G401.6 (cell line): ENCODE data around the gene BCAS3.

Source experiments
- FAIRE-seq: peaks from 2 replicates; lab custom pipeline; 2012; peaks lifted over from hg19 to GRCh38; lab: Jason Lieb, UNC

Gene BCAS3

GRCh38 chr17:60675997-60676396 lies 1.7 kb upstream of the BCAS3 start:
- FAIRE-seq = no peak

GRCh38 chr17:60676758-60677307 lies 818 bp upstream of the BCAS3 start:
- FAIRE-seq = no peak

- FAIRE-seq = no peak
Observed at GRCh38 chr17:60678118-60678444, 430 bp downstream of the BCAS3 start.

GRCh38 chr17:60679287-60679686 lies 1.6 kb downstream of the BCAS3 start:
- no peak for FAIRE-seq

- FAIRE-seq = no peak
Observed at GRCh38 chr17:60680754-60681153, 3.1 kb downstream of the BCAS3 start.

GRCh38 chr17:60685437-60685836 lies 7.8 kb downstream of the BCAS3 start:
- no peak for FAIRE-seq

- no peak for FAIRE-seq
Observed at GRCh38 chr17:60695960-60696359, 18.3 kb downstream of the BCAS3 start.

GRCh38 chr17:60699090-60699489 lies 21.4 kb downstream of the BCAS3 start:
- no peak for FAIRE-seq

- FAIRE-seq = no peak
Observed at GRCh38 chr17:60704170-60704569, 26.5 kb downstream of the BCAS3 start.

GRCh38 chr17:60712675-60713074 lies 35.0 kb downstream of the BCAS3 start:
- no peak for FAIRE-seq

- no peak for FAIRE-seq
Observed at GRCh38 chr17:60713608-60714007, 36.0 kb downstream of the BCAS3 start.

GRCh38 chr17:60716766-60717165 lies 39.1 kb downstream of the BCAS3 start:
- FAIRE-seq = no peak

- no peak for FAIRE-seq
Observed at GRCh38 chr17:60717814-60718213, 40.2 kb downstream of the BCAS3 start.

GRCh38 chr17:60720763-60721531 lies 43.3 kb downstream of the BCAS3 start:
- FAIRE-seq = peak; percentile 94

- no peak for FAIRE-seq
Observed at GRCh38 chr17:60724647-60725046, 47.0 kb downstream of the BCAS3 start.

- no peak for FAIRE-seq
Observed at GRCh38 chr17:60729854-60730253, 52.2 kb downstream of the BCAS3 start.

GRCh38 chr17:60730273-60730672 lies 52.6 kb downstream of the BCAS3 start:
- FAIRE-seq = no peak

- FAIRE-seq = no peak
Observed at GRCh38 chr17:60738287-60738686, 60.6 kb downstream of the BCAS3 start.

- no peak for FAIRE-seq
Observed at GRCh38 chr17:60740584-60740983, 62.9 kb downstream of the BCAS3 start.

GRCh38 chr17:60741031-60741430 lies 63.4 kb downstream of the BCAS3 start:
- FAIRE-seq = no peak

- FAIRE-seq = no peak
Observed at GRCh38 chr17:60743282-60743681, 65.6 kb downstream of the BCAS3 start.

- no peak for FAIRE-seq
Observed at GRCh38 chr17:60743799-60744198, 66.1 kb downstream of the BCAS3 start.

GRCh38 chr17:60744355-60744966 lies 66.8 kb downstream of the BCAS3 start:
- no peak for FAIRE-seq

GRCh38 chr17:60745544-60745943 lies 67.9 kb downstream of the BCAS3 start:
- no peak for FAIRE-seq
